OCI-LY1 (cell line): ENCODE data around the gene EYS.

Experiments
- H2AFZ ChIP-seq: fragments of 200-600 bp; sonication (generic), shearing (Covaris generic); 2 replicates; pipeline ENCODE4 v1.6.0; 2014; ENCODE audit warnings: antibody characterized with exemption, mild to moderate bottlenecking, low read length
- H3F3A ChIP-seq: fragments of 200-600 bp; sonication (generic), shearing (Covaris generic); 2 replicates; pipeline ENCODE4 v1.6.0; 2014; ENCODE audit warnings: mild to moderate bottlenecking, antibody characterized with exemption, low read length, moderate library complexity; ENCODE audit not compliant: insufficient read depth
- H3K27ac ChIP-seq: fragments of 200-600 bp; sonication (generic); 2 replicates; pipeline ENCODE4 v1.5.1; 2014; ENCODE audit warnings: low read length, mixed run types, mild to moderate bottlenecking, low read depth; ENCODE audit not compliant: poor library complexity, severe bottlenecking
- H3K27me3 ChIP-seq: fragments of 200-600 bp; sonication (generic); 2 replicates; pipeline ENCODE4 v1.6.0; 2014; ENCODE audit warnings: antibody characterized with exemption, mild to moderate bottlenecking, low read length, moderate library complexity; ENCODE audit not compliant: insufficient read depth
- H3K36me3 ChIP-seq: fragments of 200-600 bp; sonication (generic); 2 replicates; pipeline ENCODE4 v1.6.1; 2014; ENCODE audit warnings: mild to moderate bottlenecking, antibody characterized with exemption, low read length, moderate library complexity, mixed read lengths; ENCODE audit not compliant: insufficient read depth
- H3K4me1 ChIP-seq: fragments of 200-600 bp; sonication (generic); 2 replicates; pipeline ENCODE4 v1.5.1; 2014; ENCODE audit warnings: mild to moderate bottlenecking, low read length, moderate library complexity; ENCODE audit not compliant: insufficient read depth, severe bottlenecking
- H3K4me2 ChIP-seq: fragments of 200-600 bp; sonication (generic), shearing (Covaris generic); 2 replicates; pipeline ENCODE4 v1.6.1; 2014; ENCODE audit warnings: low read length
- H3K4me3 ChIP-seq: fragments of 200-600 bp; sonication (generic); 2 replicates; pipeline ENCODE4 v1.5.1; 2014; ENCODE audit warnings: low read length, low read depth, mild to moderate bottlenecking, mixed read lengths; ENCODE audit not compliant: poor library complexity, severe bottlenecking
- H3K79me2 ChIP-seq: fragments of 200-600 bp; shearing (Covaris generic); 2 replicates; pipeline ENCODE4 v1.6.1; 2016; ENCODE audit warnings: mixed run types, low read length, mixed read lengths; ENCODE audit not compliant: insufficient read depth
- H3K9ac ChIP-seq: fragments of 200-600 bp; sonication (generic), shearing (Covaris generic); 2 replicates; pipeline ENCODE4 v1.6.1; 2014; ENCODE audit warnings: mild to moderate bottlenecking, low read length, mixed read lengths
- H3K9me2 ChIP-seq: fragments of 200-600 bp; sonication (generic), shearing (Covaris generic); 2 replicates; pipeline ENCODE4 v1.6.1; 2014; ENCODE audit warnings: low read depth, mild to moderate bottlenecking, low read length, mixed read lengths
- H3K9me3 ChIP-seq: fragments of 200-600 bp; shearing (Covaris generic); 2 replicates; pipeline ENCODE4 v1.6.1; 2014; ENCODE audit warnings: low read length, mixed read lengths
- H4K20me1 ChIP-seq: fragments of 200-600 bp; sonication (generic), shearing (Covaris generic); 2 replicates; pipeline ENCODE4 v1.6.0; 2016; ENCODE audit warnings: mild to moderate bottlenecking, low read length; ENCODE audit not compliant: insufficient read depth
- CTCF ChIP-seq: fragments of 200-600 bp; sonication (generic), shearing (Covaris generic); IDR thresholded peaks from 2 replicates; pipeline ENCODE4 v1.5.1; 2017; ENCODE audit warnings: mild to moderate bottlenecking, antibody characterized with exemption, low read length, moderate library complexity, mixed read lengths
- EZH2 ChIP-seq: fragments of 200-600 bp; sonication (generic), shearing (Covaris generic); IDR thresholded peaks from 2 replicates; pipeline ENCODE4 v1.8.0; 2017; ENCODE audit warnings: borderline replicate concordance, mixed run types, mild to moderate bottlenecking, antibody characterized with exemption, low read length, moderate library complexity, mixed read lengths

EYS gene

GRCh38 chr6:65701325-65701724 is 5.7 kb downstream of the EYS start:
- no peaks in the 10 kb centered on the region for H3K27me3 ChIP-seq
- no peaks in the 10 kb centered on the region for H3K36me3 ChIP-seq
- no peak overlapping the region for H3K9ac ChIP-seq
- H3K27ac ChIP-seq, result no peak overlapping the region
- no peaks in the 10 kb centered on the region for H3K4me1 ChIP-seq
- no peak overlapping the region for H3K4me3 ChIP-seq
- H2AFZ ChIP-seq, result no peak overlapping the region
- no peaks in the 10 kb centered on the region for H3K9me3 ChIP-seq
- H4K20me1 ChIP-seq, result no peaks in the 10 kb centered on the region
- no peak overlapping the region for H3K4me2 ChIP-seq
- H3K9me2 ChIP-seq, result no peaks in the 10 kb centered on the region
- H3K79me2 ChIP-seq, result no peaks in the 10 kb centered on the region
- H3F3A ChIP-seq, result no peaks in the 10 kb centered on the region
- no peak for TF ChIP-seq EZH2
- TF ChIP-seq CTCF, result no peak

DNA sequence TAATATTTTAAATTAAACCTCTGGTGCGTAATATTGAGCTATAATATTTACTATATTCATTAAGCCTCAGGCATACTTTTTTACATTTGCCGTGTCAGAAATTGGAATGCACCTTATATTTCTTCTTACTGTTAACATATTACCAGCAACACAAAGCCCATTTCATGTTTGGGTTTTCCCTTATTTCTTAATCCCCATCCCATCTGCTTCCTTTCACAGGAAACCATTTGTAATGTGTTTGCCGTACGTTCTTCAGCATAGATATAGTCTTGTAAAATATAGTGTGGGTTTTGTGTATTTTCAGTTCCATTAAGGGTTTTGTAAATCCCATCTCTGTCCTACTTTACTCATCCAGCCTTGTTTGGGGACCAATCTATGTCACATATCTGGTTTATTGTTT is 6.5 kb downstream of the EYS start:
- no peak for TF ChIP-seq EZH2
- no peak for TF ChIP-seq CTCF
- Histone ChIP-seq H3K4me3 (no peak overlapping the region), H2AFZ (no peak overlapping the region), H3K4me2 (no peak overlapping the region), H3K9me2 (no peaks in the 10 kb centered on the region), H3K27ac (no peak overlapping the region), H3F3A (no peaks in the 10 kb centered on the region), H4K20me1 (no peaks in the 10 kb centered on the region), H3K9ac (no peak overlapping the region), H3K4me1 (no peaks in the 10 kb centered on the region), H3K36me3 (no peaks in the 10 kb centered on the region), H3K9me3 (no peaks in the 10 kb centered on the region), H3K79me2 (no peaks in the 10 kb centered on the region), H3K27me3 (no peaks in the 10 kb centered on the region)

DNA sequence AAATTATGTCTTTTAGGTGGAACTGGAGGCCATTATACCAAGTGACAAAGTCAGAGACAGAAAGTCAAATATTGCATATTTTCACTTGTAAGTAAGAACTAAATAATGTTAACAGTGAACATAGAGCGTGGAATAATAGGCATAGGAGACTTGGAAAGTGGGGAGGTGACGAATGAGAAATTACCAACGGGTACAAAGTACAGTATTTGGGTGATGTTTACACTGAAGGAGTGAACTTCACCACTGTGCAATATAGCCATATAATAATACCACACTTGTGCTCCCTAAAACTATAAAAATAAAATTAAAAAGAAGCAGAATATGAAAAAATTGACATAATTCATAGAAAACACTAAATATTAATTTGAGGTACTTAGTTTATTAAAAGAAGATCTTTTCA is 14.9 kb downstream of the EYS start:
- Histone ChIP-seq H3K4me3 (no peak overlapping the region), H3K27me3 (no peaks in the 10 kb centered on the region), H3K9ac (no peak overlapping the region), H3K36me3 (no peaks in the 10 kb centered on the region), H3K4me2 (no peak overlapping the region), H2AFZ (no peak overlapping the region), H3K9me2 (no peaks in the 10 kb centered on the region), H3K9me3 (no peaks in the 10 kb centered on the region), H3F3A (no peaks in the 10 kb centered on the region), H3K79me2 (no peaks in the 10 kb centered on the region), H3K4me1 (no peaks in the 10 kb centered on the region), H3K27ac (no peak overlapping the region), H4K20me1 (no peaks in the 10 kb centered on the region)
- TF ChIP-seq CTCF (no peak), EZH2 (no peak)
